PC-3 (cell line): ENCODE measurements around the gene TMEM62. TPM values are rescaled to one million over a fixed set of nuclear protein-coding genes. Genes with fewer than 3 reads are reported as not detected.

Experiments used
- ATAC-seq: fragments of 200-7000 bp; cut with Tn5 transposase; 2 replicates; pipeline ENCODE4 v1.9.1; 2020; ENCODE audit warnings: mild to moderate bottlenecking, moderate library complexity
- BruUV-seq: library from RNA; stranded (reverse); fragments of 400-500 nt; replicated peaks from 2 replicates; lab custom pipeline; 2021; lab: Mats Ljungman, UMichigan
- CTCF ChIA-PET: fragments of 300-600 bp; sonication (Branson Sonifier 250); formaldehyde crosslinking; loops from one replicate; lab custom pipeline; 2022; ENCODE audit warnings: antibody characterized with exemption; lab: Charles Lee
- POLR2A ChIA-PET: fragments of 300-600 bp; sonication (Branson Sonifier 250); formaldehyde crosslinking; loops from one replicate; lab custom pipeline; 2022; ENCODE audit warnings: antibody characterized with exemption; ENCODE audit not compliant: unreplicated experiment; lab: Charles Lee
- DNase-seq: peaks from one replicate; pipeline ENCODE4 v3.0.0-alpha.2; 2015
- H2AFZ ChIP-seq: fragments of 300-600 bp; sonication (generic); 2 replicates; pipeline ENCODE4 v1.6.0; 2016; ENCODE audit warnings: antibody characterized with exemption, low read length
- H3F3A ChIP-seq: fragments of 300-600 bp; sonication (generic); one replicate; pipeline ENCODE4 v1.6.0; 2017; ENCODE audit warnings: antibody characterized with exemption, low read length, control low read depth, mild to moderate bottlenecking; ENCODE audit not compliant: unreplicated experiment
- H3K27ac ChIP-seq: fragments of 300-600 bp; sonication (generic); 2 replicates; pipeline ENCODE4 v1.5.1; 2016; ENCODE audit warnings: mild to moderate bottlenecking, low read length
- H3K27me3 ChIP-seq: fragments of 300-600 bp; sonication (generic); 2 replicates; pipeline ENCODE4 v1.6.1; 2016; ENCODE audit warnings: low read length, mixed read lengths
- H3K36me3 ChIP-seq: fragments of 300-600 bp; sonication (generic); 2 replicates; pipeline ENCODE4 v1.6.1; 2016; ENCODE audit warnings: low read depth, mixed run types, low read length, mixed read lengths
- H3K4me1 ChIP-seq: fragments of 300-600 bp; sonication (generic); 2 replicates; pipeline ENCODE4 v1.5.1; 2016; ENCODE audit warnings: low read length; ENCODE audit not compliant: insufficient read depth
- H3K4me2 ChIP-seq: fragments of 300-600 bp; sonication (generic); 2 replicates; pipeline ENCODE4 v1.6.0; 2016; ENCODE audit warnings: low read length
- H3K4me3 ChIP-seq: fragments of 300-600 bp; sonication (generic); 2 replicates; pipeline ENCODE4 v1.5.1; 2016; ENCODE audit warnings: mild to moderate bottlenecking, low read length, mixed read lengths
- H3K79me2 ChIP-seq: fragments of 300-600 bp; sonication (generic); 2 replicates; pipeline ENCODE4 v1.6.1; 2017; ENCODE audit warnings: low read length, mixed read lengths
- H3K9ac ChIP-seq: fragments of 300-600 bp; sonication (generic); 2 replicates; pipeline ENCODE4 v1.6.0; 2016; ENCODE audit warnings: mild to moderate bottlenecking, low read length
- H3K9me2 ChIP-seq: fragments of 300-600 bp; sonication (generic); replicated peaks from 2 replicates; pipeline ENCODE4 v1.6.1; 2016; ENCODE audit warnings: mixed run types, low read length, mixed read lengths
- H3K9me3 ChIP-seq: fragments of 300-600 bp; sonication (generic); 2 replicates; pipeline ENCODE4 v1.6.1; 2016; ENCODE audit warnings: low read length, mixed read lengths
- H4K20me1 ChIP-seq: fragments of 300-600 bp; sonication (generic); 2 replicates; pipeline ENCODE4 v1.6.1; 2016; ENCODE audit warnings: low read length, mixed read lengths
- CTCF ChIP-seq: fragments of 300-600 bp; sonication (generic); conservative IDR thresholded peaks from 2 replicates; pipeline ENCODE4 v1.5.1; 2017; ENCODE audit warnings: antibody characterized with exemption, low read depth, mild to moderate bottlenecking, low read length
- EZH2 ChIP-seq: fragments of 300-600 bp; sonication (generic); IDR thresholded peaks from one replicate; pipeline ENCODE4 v1.6.1; 2017; ENCODE audit warnings: antibody characterized with exemption, mild to moderate bottlenecking, low read length; ENCODE audit not compliant: unreplicated experiment
- EZH2phosphoT487 ChIP-seq: fragments of 300-600 bp; sonication (generic); IDR thresholded peaks from 2 replicates; pipeline ENCODE4 v1.6.1; 2018; ENCODE audit warnings: mild to moderate bottlenecking, antibody characterized with exemption, low read length, borderline replicate concordance
- intact Hi-C: fragments of 100-400 bp; cut with micrococcal nuclease; formaldehyde crosslinking; loops from 2 replicates; pipeline ENCODE4 v1.9.0; 2023
- total RNA-seq: library from RNA; depleted of rRNA; stranded (reverse); fragments of >200 nt; gene quantifications from 2 replicates; pipeline ENCODE4 v1.2.3, GENCODE V29; 2014

The TMEM62 gene
- total RNA-seq, 1 experiment from 2014 or later, result 19.6 TPM

GRCh38 chr15:43212299-43212698, 78.9 kb downstream of the TMEM62 start:
- POLR2A ChIA-PET, result no interaction called here
- DNase-seq (no peak), ATAC-seq (no peak)
- no peak overlapping the region for H3K4me2 ChIP-seq
- no peak overlapping the region for H3K4me3 ChIP-seq
- intact Hi-C loops, result no loop called here
- no peak overlapping the region for H3K9ac ChIP-seq
- H4K20me1 ChIP-seq, result no peaks in the 10 kb centered on the region
- H2AFZ ChIP-seq, result no peak overlapping the region
- H3F3A ChIP-seq, result no peaks in the 10 kb centered on the region
- H3K4me1 ChIP-seq, result peaks cover 6% of the 10 kb centered on the region; the same call in 1 of the 2 replicates
- no peaks in the 10 kb centered on the region for H3K27me3 ChIP-seq
- no peaks in the 10 kb centered on the region for H3K79me2 ChIP-seq
- TF ChIP-seq EZH2 (no peak), CTCF (no peak), EZH2phosphoT487 (no peak)
- H3K9me2 ChIP-seq, result no peaks in the 10 kb centered on the region
- CTCF ChIA-PET, result no interaction called here
- no peak overlapping the region for H3K27ac ChIP-seq
- H3K36me3 ChIP-seq, result no peaks in the 10 kb centered on the region
- H3K9me3 ChIP-seq, result no peaks in the 10 kb centered on the region
- BruUV-seq, result no TSS peak

GRCh38 chr15:43212951-43213350, 79.6 kb downstream of the TMEM62 start:
- H3K36me3 ChIP-seq, result no peaks in the 10 kb centered on the region
- H3F3A ChIP-seq, result no peaks in the 10 kb centered on the region
- intact Hi-C loops, result no loop called here
- BruUV-seq, result no TSS peak
- H3K27me3 ChIP-seq, result no peaks in the 10 kb centered on the region
- peaks cover 6% of the 10 kb centered on the region; the same call in 1 of the 2 replicates for H3K4me1 ChIP-seq
- H3K4me3 ChIP-seq, result no peak overlapping the region
- H3K79me2 ChIP-seq, result no peaks in the 10 kb centered on the region
- no peak overlapping the region for H3K9ac ChIP-seq
- ChIA-PET CTCF (no interaction called here), POLR2A (no interaction called here)
- H3K27ac ChIP-seq, result no peak overlapping the region
- H3K9me2 ChIP-seq, result no peaks in the 10 kb centered on the region
- ATAC-seq, result no peak
- no peaks in the 10 kb centered on the region for H3K9me3 ChIP-seq
- H3K4me2 ChIP-seq, result no peak overlapping the region
- DNase-seq, result no peak
- TF ChIP-seq CTCF (no peak), EZH2 (no peak), EZH2phosphoT487 (no peak)
- H2AFZ ChIP-seq, result no peak overlapping the region
- H4K20me1 ChIP-seq, result no peaks in the 10 kb centered on the region

- no peak overlapping the region for H2AFZ ChIP-seq
- H3K9ac ChIP-seq, result no peak overlapping the region
- H3K9me2 ChIP-seq, result no peaks in the 10 kb centered on the region
- intact Hi-C loops, result no loop called here
- DNase-seq (no peak), ATAC-seq (no peak)
- H3K79me2 ChIP-seq, result no peaks in the 10 kb centered on the region
- ChIA-PET CTCF (no interaction called here), POLR2A (no interaction called here)
- H3K4me2 ChIP-seq, result no peak overlapping the region
- H4K20me1 ChIP-seq, result no peaks in the 10 kb centered on the region
- H3K27me3 ChIP-seq, result no peaks in the 10 kb centered on the region
- no TSS peak for BruUV-seq
- no peaks in the 10 kb centered on the region for H3F3A ChIP-seq
- H3K36me3 ChIP-seq, result no peaks in the 10 kb centered on the region
- H3K9me3 ChIP-seq, result no peaks in the 10 kb centered on the region
- H3K4me1 ChIP-seq, result peaks cover 6% of the 10 kb centered on the region; the same call in 1 of the 2 replicates
- no peak overlapping the region for H3K4me3 ChIP-seq
- H3K27ac ChIP-seq, result no peak overlapping the region
- TF ChIP-seq EZH2phosphoT487 (no peak), EZH2 (no peak), CTCF (no peak)
Measured at GRCh38 chr15:43213466-43213865, 80.1 kb downstream of the TMEM62 start.
